Breast epithelium (tissue), 4 donors: ENCODE measurements around the gene MTUS2. TPM values are rescaled to one million over a fixed set of nuclear protein-coding genes. Genes with fewer than 3 reads are reported as not detected.

ENCODE experiments used
- DNase-seq, 2 donors: peaks; one replicate each; pipeline ENCODE4 v3.0.0-alpha.2; 2019; ENCODE audit warnings: low spot score in 2 of 2
- H3K27ac ChIP-seq, 2 donors: fragments of 200-600 bp; sonication (generic) in 1 of 2; one replicate each; pipeline ENCODE4 v1.5.1; 2016 to 2019; ENCODE audit warnings: mild to moderate bottlenecking in 1 of 2
- H3K27me3 ChIP-seq, 2 donors: fragments of 200-600 bp; sonication (generic) in 1 of 2; one replicate each; pipeline versions ENCODE4 v1.5.1 to v1.6.0; 2017 to 2019; ENCODE audit warnings: control low read depth in 1 of 2, mild to moderate bottlenecking in 1 of 2
- H3K36me3 ChIP-seq: fragments of 200-600 bp; one replicate; pipeline ENCODE4 v1.5.1; 2019
- H3K4me1 ChIP-seq, 2 donors: fragments of 200-600 bp; sonication (generic); one replicate each; pipeline ENCODE4 v1.5.1; 2016 to 2019; ENCODE audit warnings: control low read depth in 1 of 2
- H3K4me3 ChIP-seq, 3 donors: fragments of 200-600 bp; sonication (generic); 1 replicate in 2 of 3; 2 replicates in 1 of 3; pipeline ENCODE4 v1.5.1; 2016 to 2019; ENCODE audit warnings: mild to moderate bottlenecking in 3 of 3, moderate library complexity in 2 of 3
- H3K9me3 ChIP-seq, 2 donors: fragments of 200-600 bp; sonication (generic) in 1 of 2; one replicate each; pipeline ENCODE4 v1.5.1; 2016 to 2019; ENCODE audit warnings: control low read depth in 1 of 2
- CTCF ChIP-seq, 3 donors: fragments of 450-650 bp; IDR thresholded peaks; one replicate each; pipeline ENCODE4 v1.5.1; 2016 to 2017; ENCODE audit warnings: antibody characterized with exemption in 3 of 3, mild to moderate bottlenecking in 3 of 3, moderate library complexity in 3 of 3
- POLR2A ChIP-seq: fragments of 450-650 bp; IDR thresholded peaks from one replicate; pipeline ENCODE4 v1.6.1; 2016; ENCODE audit warnings: antibody characterized with exemption, mild to moderate bottlenecking, moderate library complexity
- POLR2AphosphoS5 ChIP-seq, 3 donors: sonication (generic); formaldehyde crosslinking; IDR thresholded peaks; one replicate each; pipeline ENCODE4 v1.6.1; 2017; ENCODE audit warnings: antibody characterized with exemption in 3 of 3
- intact Hi-C: fragments of 100-400 bp; cut with DNase I; formaldehyde crosslinking; loops from one replicate; pipeline ENCODE4 v1.15.1; 2023; ENCODE audit warnings: low total_unique reads
- total RNA-seq, 3 donors: library from RNA; depleted of rRNA; stranded (reverse); fragments of >200 nt; gene quantifications; one replicate each; pipeline ENCODE4 v1.1.0, GENCODE V29; 2016

MTUS2 gene
- total RNA-seq, 3 donors from 2014 or later: under 0.01 to 1.0 TPM; not detected in 1

DNA sequence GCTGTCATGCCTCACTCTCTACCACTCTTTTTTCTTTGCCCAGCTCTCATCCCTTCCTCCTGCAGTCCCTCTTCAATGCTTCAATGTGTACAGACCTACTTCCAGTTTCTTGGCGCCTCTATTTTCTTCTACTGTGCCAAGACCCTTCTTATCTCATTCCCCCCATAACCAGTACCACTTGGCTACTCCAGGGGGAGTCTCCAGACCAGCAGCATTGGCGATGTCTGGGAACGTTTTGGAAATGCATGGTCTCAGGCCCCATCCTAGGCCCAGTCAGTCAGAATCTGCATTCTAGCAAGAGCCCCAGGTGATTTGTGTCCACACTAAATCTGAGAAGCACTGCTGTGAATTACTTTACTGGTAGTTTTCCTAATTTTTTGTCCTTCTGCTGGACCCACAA is 577.1 kb downstream of the MTUS2 start:
- peaks cover 0 to 3% of the 10 kb centered on the region in 2 donors for H3K27me3 ChIP-seq
- H3K27ac ChIP-seq: no peak overlapping the region
- no peaks in the 10 kb centered on the region for H3K36me3 ChIP-seq
- no peaks in the 10 kb centered on the region for H3K4me1 ChIP-seq
- intact Hi-C loops: no loop called here
- no peak overlapping the region for H3K4me3 ChIP-seq
- no peak for TF ChIP-seq POLR2A
- TF ChIP-seq POLR2AphosphoS5 (IDR thresholded peaks at IDR 0.05): no peak
- no peak for TF ChIP-seq CTCF (IDR thresholded peaks at IDR 0.05)
- H3K9me3 ChIP-seq: no peaks in the 10 kb centered on the region
- DNase-seq: no peak

- TF ChIP-seq POLR2A (no peak), CTCF (IDR thresholded peaks at IDR 0.05) (no peak)
- no peaks in the 10 kb centered on the region for H3K9me3 ChIP-seq
- intact Hi-C loops: loop anchor here (10.0 kb wide), 1 partner anchor 613 kb away; no protein-coding TSS in a partner anchor
- H3K4me1 ChIP-seq: no peaks in the 10 kb centered on the region
- no peak overlapping the region for H3K4me3 ChIP-seq
- H3K27ac ChIP-seq: no peak overlapping the region
- H3K36me3 ChIP-seq: no peaks in the 10 kb centered on the region
- no peak for DNase-seq
- no peaks in the 10 kb centered on the region for H3K27me3 ChIP-seq
These were observed 582.1 kb downstream of the MTUS2 start for GRCh38 chr13:29402166-29402636.

DNA sequence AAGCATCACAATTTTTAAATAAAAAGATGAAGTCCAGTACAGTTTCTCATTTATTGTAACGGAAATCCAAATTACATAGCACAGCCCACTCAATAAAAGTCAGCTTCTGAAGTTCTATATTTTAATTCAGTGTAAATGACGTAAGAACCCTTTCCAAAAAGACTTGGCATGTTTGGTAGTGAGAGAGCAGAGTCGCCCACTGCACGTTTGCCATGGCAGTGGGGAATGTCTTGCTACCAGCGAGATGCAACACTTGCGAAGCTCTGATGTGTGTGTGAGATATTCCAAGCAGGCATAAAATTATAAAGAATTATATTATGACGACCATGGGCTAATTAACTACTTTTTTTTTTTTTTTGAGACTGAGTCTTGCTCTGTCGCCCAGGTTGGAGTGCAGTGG is 585.3 kb downstream of the MTUS2 start:
- no peak overlapping the region for H3K4me3 ChIP-seq
- H3K9me3 ChIP-seq: no peaks in the 10 kb centered on the region
- no peaks in the 10 kb centered on the region for H3K27me3 ChIP-seq
- H3K4me1 ChIP-seq: no peaks in the 10 kb centered on the region
- no peak for DNase-seq
- no peaks in the 10 kb centered on the region for H3K36me3 ChIP-seq
- TF ChIP-seq CTCF (IDR thresholded peaks at IDR 0.05) (no peak), POLR2AphosphoS5 (IDR thresholded peaks at IDR 0.05) (no peak), POLR2A (no peak)
- no peak overlapping the region for H3K27ac ChIP-seq
- intact Hi-C loops: loop anchor here (10.0 kb wide), 1 partner anchor 609 kb away; no protein-coding TSS in a partner anchor

- no peaks in the 10 kb centered on the region for H3K4me1 ChIP-seq
- intact Hi-C loops: no loop called here
- no peak overlapping the region for H3K4me3 ChIP-seq
- peaks cover 0 to 3% of the 10 kb centered on the region in 2 donors for H3K9me3 ChIP-seq
- DNase-seq: no peak
- H3K27me3 ChIP-seq: no peaks in the 10 kb centered on the region
- H3K27ac ChIP-seq: no peak overlapping the region
- H3K36me3 ChIP-seq: no peaks in the 10 kb centered on the region
- TF ChIP-seq CTCF (IDR thresholded peaks at IDR 0.05) (no peak), POLR2AphosphoS5 (IDR thresholded peaks at IDR 0.05) (no peak), POLR2A (no peak)
These were observed 591.3 kb downstream of the MTUS2 start for GRCh38 chr13:29411481-29411880.

GRCh38 chr13:29418026-29418425 is 597.9 kb downstream of the MTUS2 start:
- DNase-seq: no peak
- H3K4me1 ChIP-seq: no peaks in the 10 kb centered on the region
- no peak overlapping the region for H3K4me3 ChIP-seq
- no peaks in the 10 kb centered on the region for H3K27me3 ChIP-seq
- intact Hi-C loops: no loop called here
- no peak for TF ChIP-seq CTCF (IDR thresholded peaks at IDR 0.05)
- no peak for TF ChIP-seq POLR2A
- TF ChIP-seq POLR2AphosphoS5 (IDR thresholded peaks at IDR 0.05): no peak
- H3K9me3 ChIP-seq: no peaks in the 10 kb centered on the region
- no peak overlapping the region for H3K27ac ChIP-seq
- no peaks in the 10 kb centered on the region for H3K36me3 ChIP-seq
